ENCODE data around the gene CYP4B1. TPM values are rescaled to one million over a fixed set of nuclear protein-coding genes. Genes with fewer than 3 reads are reported as not detected.

The CYP4B1 gene
- total and polyA plus RNA-seq, 10 of the 15 experiments (the other 5 are each of a cell fraction or from before 2014, with no cell fraction given): 0.38 TPM; not detected in 9

DNA sequence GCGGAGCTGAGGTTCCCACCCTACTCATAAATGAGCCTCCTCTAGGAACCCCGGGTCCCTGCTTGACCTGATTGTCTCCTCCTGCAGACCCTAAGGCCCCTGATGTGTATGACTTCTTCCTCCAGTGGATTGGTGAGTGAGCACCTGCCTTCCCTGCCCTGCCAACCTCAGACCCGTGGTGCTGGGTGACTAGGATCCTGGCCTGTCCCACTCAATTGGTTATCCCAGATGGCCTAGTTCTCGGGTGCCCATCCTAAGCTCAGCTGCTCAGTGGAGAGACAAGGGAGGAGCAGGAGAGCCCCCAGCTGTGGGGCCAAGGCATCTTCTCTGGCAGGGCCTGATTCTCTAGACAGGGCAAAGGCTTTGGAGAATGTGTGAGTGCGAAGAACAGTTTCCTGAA, 12.2 kb downstream of the CYP4B1 start:
- ChIA-PET POLR2A (no interaction called here), SMC1A (ENCODE audit: uncharacterized antibody, unreplicated experiment) (interaction anchor here (0.6 kb wide), 1 partner anchor 385 kb away, joined by 3 read pairs; no protein-coding TSS in a partner anchor), RAD21 (ENCODE audit: unreplicated experiment) (no interaction called here), CTCF (no interaction called here)
- no peak overlapping the region for H3K4me2 ChIP-seq (ENCODE audit: control insufficient read depth, insufficient read depth)
- FAIRE-seq: no peak
- no TSS peak for BruUV-seq (replicated peaks)
- H3K79me2 ChIP-seq (ENCODE audit: control insufficient read depth, insufficient read depth, low read length): no peaks in the 10 kb centered on the region
- TF ChIP-seq IRF4 (IDR thresholded peaks at IDR 0.05; ENCODE audit: low read depth, low read length): no peak
- no peak for TF ChIP-seq BCL3 (IDR thresholded peaks at IDR 0.05; ENCODE audit: borderline replicate concordance, insufficient read depth, low read depth, low read length, poor library complexity, severe bottlenecking)
- TF ChIP-seq BCL11A (IDR thresholded peaks at IDR 0.05; ENCODE audit: low read depth, low read length): no peak
- TF ChIP-seq WRNIP1 (IDR thresholded peaks at IDR 0.05; ENCODE audit: borderline replicate concordance, low read depth, low read length): no peak
- no peak for TF ChIP-seq BCLAF1 (IDR thresholded peaks at IDR 0.05)
- TF ChIP-seq RAD51 (IDR thresholded peaks at IDR 0.05): no peak
- no peak for TF ChIP-seq SMC3 (IDR thresholded peaks at IDR 0.05; ENCODE audit: borderline replicate concordance, low read length)
- TF ChIP-seq RCOR1 (conservative IDR thresholded peaks at IDR 0.05; ENCODE audit: low read depth, low read length): no peak
- no peak for TF ChIP-seq PAX8 (IDR thresholded peaks at IDR 0.05)
- TF ChIP-seq ZBED1 (IDR thresholded peaks at IDR 0.05; ENCODE audit: borderline replicate concordance): no peak
- no peak for TF ChIP-seq NBN (IDR thresholded peaks at IDR 0.05)
- no peak for TF ChIP-seq MEF2B (IDR thresholded peaks at IDR 0.05; ENCODE audit: partially characterized antibody, poor library complexity, severe bottlenecking)
- no peak for TF ChIP-seq NRF1 (conservative IDR thresholded peaks at IDR 0.05; ENCODE audit: low read depth, low read length)
- TF ChIP-seq POLR2A (IDR thresholded peaks at IDR 0.05; ENCODE audit: low read depth, low read length): no peak
- TF ChIP-seq NR2C1 (IDR thresholded peaks at IDR 0.05): no peak
- TF ChIP-seq SREBF2 (IDR thresholded peaks at IDR 0.05; ENCODE audit: low read length): no peak
- no peak for TF ChIP-seq HDGF (IDR thresholded peaks at IDR 0.05)
- no peaks in the 10 kb centered on the region for H3K36me3 ChIP-seq (ENCODE audit: control insufficient read depth in 2 of 2, insufficient read depth in 2 of 2, low read length in 1 of 2)
- no peak for DNase-seq (ENCODE audit: low read depth, low spot score)
- H3K9me3 ChIP-seq (replicated peaks; ENCODE audit: control insufficient read depth, insufficient read depth, low read length): no peaks in the 10 kb centered on the region; the same call in 2 of the 3 replicates
- ATAC-seq: no peak
- no peak overlapping the region for H3K4me3 ChIP-seq
- no peaks in the 10 kb centered on the region for H4K20me1 ChIP-seq (ENCODE audit: control insufficient read depth, insufficient read depth)
- H3K27ac ChIP-seq (ENCODE audit: control insufficient read depth, insufficient read depth): no peak overlapping the region
- in situ Hi-C loops (cut with MboI): no loop called here
- WGBS (ENCODE audit: insufficient coverage, insufficient replicate concordance, low lambda C conversion rate, missing lambda C conversion rate): 26% methylated on average over 5 of the region's 5 CpGs
- no peak overlapping the region for H3K9ac ChIP-seq (ENCODE audit: control insufficient read depth, insufficient read depth, low read length)
- intact Hi-C loops (cut with micrococcal nuclease; ENCODE audit: unreplicated experiment): no loop called here
- H3K4me1 ChIP-seq (ENCODE audit: control insufficient read depth, insufficient read depth, low read length): no peaks in the 10 kb centered on the region
- no peaks in the 10 kb centered on the region; a peak in 1 of 4 replicates for H3K27me3 ChIP-seq (replicated peaks in 1 of 2; ENCODE audit: control insufficient read depth in 2 of 2, insufficient read depth in 2 of 2, low read length in 1 of 2)
- no peak overlapping the region for H2AFZ ChIP-seq (ENCODE audit: control insufficient read depth, low read depth, low read length)

All from GM12878 (cell line).